NB4 (cell line): ENCODE results near the gene RHBDD1.

Experiments used
- DNase-seq: peaks from one replicate; pipeline ENCODE4 v3.0.0; 2010; ENCODE audit warnings: low read depth
- H3K4me3 ChIP-seq: one replicate; pipeline ENCODE4 v1.5.1; 2011; ENCODE audit warnings: mild to moderate bottlenecking, low read depth, low read length, moderate library complexity
- MYC ChIP-seq: IDR thresholded peaks from 2 replicates; pipeline ENCODE4 v1.6.1; 2011; ENCODE audit warnings: low read depth, low read length
- POLR2A ChIP-seq: IDR thresholded peaks from 2 replicates; pipeline ENCODE4 v1.6.1; 2011; ENCODE audit warnings: mild to moderate bottlenecking; ENCODE audit not compliant: insufficient read length; ENCODE audit errors: extremely low read depth
- TF ChIP-seq, protein P1 (sequence below): IDR thresholded peaks from one replicate; pipeline ENCODE4 v1.5.1; 2012; ENCODE audit warnings: low read depth, low read length
- TF ChIP-seq, protein P2 (sequence below): IDR thresholded peaks from 2 replicates; pipeline ENCODE4 v1.6.1; 2011; ENCODE audit warnings: low read depth, low read length

The RHBDD1 gene

DNA sequence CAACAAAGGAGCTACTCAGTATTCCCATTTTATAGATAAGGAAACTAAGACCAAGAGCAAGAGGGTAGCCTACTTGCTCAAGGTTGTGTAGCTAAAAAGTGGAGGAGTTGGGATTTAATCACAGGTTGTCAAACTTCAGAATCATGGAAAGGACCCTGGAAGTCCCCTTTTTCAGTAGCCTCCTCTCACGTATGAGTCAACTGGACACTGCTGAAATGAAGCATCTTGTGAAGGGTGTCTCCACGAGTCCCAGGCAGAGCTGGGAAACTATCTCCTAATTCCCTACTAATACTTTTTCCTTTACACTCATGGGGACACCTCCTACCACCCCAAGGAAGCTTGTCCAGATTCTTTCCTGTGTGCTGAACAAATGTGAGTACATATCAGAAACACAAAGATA, 155.8 kb downstream of the RHBDD1 start:
- H3K4me3 ChIP-seq = no peak overlapping the region
- no peak for DNase-seq
- TF ChIP-seq, protein P1, sequence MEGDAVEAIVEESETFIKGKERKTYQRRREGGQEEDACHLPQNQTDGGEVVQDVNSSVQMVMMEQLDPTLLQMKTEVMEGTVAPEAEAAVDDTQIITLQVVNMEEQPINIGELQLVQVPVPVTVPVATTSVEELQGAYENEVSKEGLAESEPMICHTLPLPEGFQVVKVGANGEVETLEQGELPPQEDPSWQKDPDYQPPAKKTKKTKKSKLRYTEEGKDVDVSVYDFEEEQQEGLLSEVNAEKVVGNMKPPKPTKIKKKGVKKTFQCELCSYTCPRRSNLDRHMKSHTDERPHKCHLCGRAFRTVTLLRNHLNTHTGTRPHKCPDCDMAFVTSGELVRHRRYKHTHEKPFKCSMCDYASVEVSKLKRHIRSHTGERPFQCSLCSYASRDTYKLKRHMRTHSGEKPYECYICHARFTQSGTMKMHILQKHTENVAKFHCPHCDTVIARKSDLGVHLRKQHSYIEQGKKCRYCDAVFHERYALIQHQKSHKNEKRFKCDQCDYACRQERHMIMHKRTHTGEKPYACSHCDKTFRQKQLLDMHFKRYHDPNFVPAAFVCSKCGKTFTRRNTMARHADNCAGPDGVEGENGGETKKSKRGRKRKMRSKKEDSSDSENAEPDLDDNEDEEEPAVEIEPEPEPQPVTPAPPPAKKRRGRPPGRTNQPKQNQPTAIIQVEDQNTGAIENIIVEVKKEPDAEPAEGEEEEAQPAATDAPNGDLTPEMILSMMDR = no peak
- TF ChIP-seq, protein P2, sequence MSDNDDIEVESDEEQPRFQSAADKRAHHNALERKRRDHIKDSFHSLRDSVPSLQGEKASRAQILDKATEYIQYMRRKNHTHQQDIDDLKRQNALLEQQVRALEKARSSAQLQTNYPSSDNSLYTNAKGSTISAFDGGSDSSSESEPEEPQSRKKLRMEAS = no peak
- TF ChIP-seq MYC (no peak), POLR2A (no peak)

DNA sequence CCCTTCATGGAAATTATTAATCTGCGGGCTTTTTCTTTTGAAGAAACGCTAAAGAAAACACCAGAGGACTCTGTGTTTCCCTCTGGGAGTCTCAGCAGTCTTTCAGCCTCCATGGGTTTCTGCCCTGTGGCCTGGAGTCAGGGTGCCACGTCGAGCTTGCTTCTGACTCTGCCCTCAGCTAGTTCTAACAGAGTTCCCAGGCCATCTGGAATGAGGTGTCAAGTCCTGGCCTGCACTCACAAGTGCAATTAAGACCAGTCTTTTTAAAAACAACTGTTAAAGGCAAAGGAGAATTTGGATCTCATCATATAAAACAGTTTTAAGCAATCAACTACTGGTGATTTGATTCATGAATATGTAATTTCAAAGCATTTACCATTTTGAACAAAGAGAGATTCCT, 157.3 kb downstream of the RHBDD1 start:
- DNase-seq = no peak
- no peak overlapping the region for H3K4me3 ChIP-seq
- TF ChIP-seq MYC (no peak), POLR2A (no peak)
- TF ChIP-seq, protein P1 = no peak
- TF ChIP-seq, protein P2 = no peak

DNA sequence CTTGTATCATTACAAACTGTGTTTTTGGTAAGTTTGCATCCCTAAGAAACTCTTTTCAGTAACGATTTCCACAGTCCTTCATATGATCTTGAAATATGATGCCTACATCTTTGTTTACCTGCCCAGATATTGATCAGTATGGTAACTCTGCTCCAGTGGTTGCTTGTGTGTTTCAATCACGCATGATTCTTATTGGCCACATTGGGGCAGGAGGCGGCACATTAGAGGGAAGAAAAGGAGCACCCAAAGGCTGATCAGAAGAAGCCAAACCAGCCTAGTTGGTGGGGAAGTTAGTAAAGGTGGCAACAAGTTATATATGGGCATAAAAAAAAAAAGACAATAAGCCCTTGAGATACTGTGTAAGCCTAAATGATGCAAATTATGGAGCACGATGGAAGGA, 158.9 kb downstream of the RHBDD1 start:
- no peak overlapping the region for H3K4me3 ChIP-seq
- TF ChIP-seq, protein P2 = no peak
- TF ChIP-seq, protein P1 = peak; percentile 15
- peak; percentile 19 for DNase-seq

DNA sequence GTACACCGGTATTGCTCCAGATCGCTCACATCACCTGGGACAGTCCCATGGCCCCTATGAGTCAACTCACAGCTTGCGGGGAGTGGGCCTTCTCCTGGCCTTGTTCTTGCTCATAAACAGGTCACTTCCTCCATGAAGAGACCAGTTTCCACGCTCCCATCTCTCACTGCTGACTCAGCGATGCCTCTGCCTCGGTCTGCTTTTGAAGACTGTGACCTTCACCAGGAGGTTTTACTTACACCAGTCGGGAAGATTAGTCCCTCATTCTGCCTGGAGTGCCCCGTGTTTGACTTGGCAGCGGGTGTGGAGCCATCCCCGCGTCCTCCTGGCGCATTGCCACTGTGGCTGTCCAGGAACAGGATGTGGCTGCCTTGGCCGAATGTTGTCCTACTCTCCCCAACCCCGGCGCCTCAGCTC, 159.8 kb downstream of the RHBDD1 start:
- no peak overlapping the region for H3K4me3 ChIP-seq
- DNase-seq = peak; percentile 12
- TF ChIP-seq, protein P1 = no peak
- TF ChIP-seq, protein P2 = no peak
- TF ChIP-seq POLR2A = no peak
- TF ChIP-seq MYC = no peak

DNA sequence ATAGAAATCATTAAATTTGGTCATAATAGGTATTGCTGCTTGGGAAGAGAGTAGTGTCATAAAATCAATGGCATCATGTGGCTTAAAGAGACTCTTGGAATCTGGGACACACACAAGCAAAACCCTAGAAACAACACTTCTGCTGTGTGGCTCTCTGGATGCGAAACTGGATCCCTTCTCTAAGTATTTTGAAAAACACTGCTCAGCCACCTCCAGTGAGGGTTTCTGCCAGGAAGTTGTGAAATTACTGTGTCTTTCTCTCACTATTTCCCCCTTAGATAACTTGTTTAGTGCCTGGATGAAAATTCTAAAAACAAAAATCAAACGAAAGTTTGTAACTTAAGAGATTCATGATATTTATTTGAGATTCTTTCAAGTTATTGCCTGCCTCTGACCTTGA, 163.8 kb downstream of the RHBDD1 start:
- H3K4me3 ChIP-seq = no peak overlapping the region
- peak; percentile 60 for DNase-seq
- no peak for TF ChIP-seq POLR2A
- no peak for TF ChIP-seq MYC
- TF ChIP-seq, protein P1 = no peak
- TF ChIP-seq, protein P2 = no peak

DNA sequence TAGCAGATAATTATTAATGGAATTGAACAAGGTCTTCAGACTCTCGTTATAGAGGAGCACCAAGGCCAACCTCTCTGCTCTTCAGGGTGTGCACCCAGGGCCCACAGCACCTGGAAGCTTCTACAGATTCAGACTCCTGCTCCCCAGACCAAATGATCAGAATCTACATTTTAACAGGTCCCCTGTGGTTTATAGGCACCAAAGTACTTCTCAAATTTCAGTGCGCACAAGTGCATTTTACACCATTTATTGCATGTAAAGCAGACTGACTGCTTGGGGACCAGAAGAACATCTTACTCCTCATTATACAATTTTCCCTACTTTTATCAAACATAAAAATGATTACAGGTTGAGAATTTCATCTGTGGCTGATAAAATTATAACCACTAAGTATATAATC, 164.3 kb downstream of the RHBDD1 start:
- no peak overlapping the region for H3K4me3 ChIP-seq
- no peak for TF ChIP-seq POLR2A
- TF ChIP-seq, protein P1 = no peak
- TF ChIP-seq, protein P2 = no peak
- no peak for TF ChIP-seq MYC
- DNase-seq = peak; percentile 60
